ENCODE measurements around the gene MATR3.

DNA sequence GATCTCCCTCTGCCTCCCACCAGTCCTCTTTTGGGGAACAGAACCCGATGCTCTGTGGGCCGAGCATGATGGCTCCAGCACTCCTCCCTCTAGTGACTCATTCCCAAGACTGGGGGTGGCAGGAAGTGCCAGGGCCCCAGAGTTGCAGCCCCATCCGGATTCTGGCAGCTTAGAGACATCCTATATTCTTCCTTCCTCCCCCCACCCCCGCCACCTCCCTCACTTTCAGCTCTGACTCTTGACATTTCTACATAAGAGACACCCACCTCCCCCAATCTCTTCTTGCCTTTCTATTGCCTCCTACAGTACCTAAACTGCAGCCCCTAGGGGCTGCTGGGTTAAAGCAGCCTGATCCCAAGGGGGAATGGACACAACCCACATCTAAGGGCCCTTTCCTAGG, 47.1 kb upstream of the MATR3 start:
- TF ChIP-seq ZNF274 (IDR thresholded peaks at IDR 0.05; ENCODE audit: low read depth, low read length) = no peak
- no peak for TF ChIP-seq SUZ12 (IDR thresholded peaks at IDR 0.05; ENCODE audit: extremely low read depth, insufficient read depth, insufficient read length)
- TF ChIP-seq YY1 (IDR thresholded peaks at IDR 0.05; ENCODE audit: insufficient read depth, insufficient read length) = no peak

Measured in NT2/D1 (cell line).